Stimulated activated CD4-positive, alpha-beta T cell treated with anti-CD3 and anti-CD28 coated beads, Interleukin-2, amount 100 ng/mL, for 4 hours (primary cell): ENCODE measurements around the gene TBCE.

ENCODE experiments used
- DNase-seq: peaks from one replicate; pipeline ENCODE4 v3.0.0-alpha.2; 2020; ENCODE audit warnings: low read depth

Gene TBCE, protein sequence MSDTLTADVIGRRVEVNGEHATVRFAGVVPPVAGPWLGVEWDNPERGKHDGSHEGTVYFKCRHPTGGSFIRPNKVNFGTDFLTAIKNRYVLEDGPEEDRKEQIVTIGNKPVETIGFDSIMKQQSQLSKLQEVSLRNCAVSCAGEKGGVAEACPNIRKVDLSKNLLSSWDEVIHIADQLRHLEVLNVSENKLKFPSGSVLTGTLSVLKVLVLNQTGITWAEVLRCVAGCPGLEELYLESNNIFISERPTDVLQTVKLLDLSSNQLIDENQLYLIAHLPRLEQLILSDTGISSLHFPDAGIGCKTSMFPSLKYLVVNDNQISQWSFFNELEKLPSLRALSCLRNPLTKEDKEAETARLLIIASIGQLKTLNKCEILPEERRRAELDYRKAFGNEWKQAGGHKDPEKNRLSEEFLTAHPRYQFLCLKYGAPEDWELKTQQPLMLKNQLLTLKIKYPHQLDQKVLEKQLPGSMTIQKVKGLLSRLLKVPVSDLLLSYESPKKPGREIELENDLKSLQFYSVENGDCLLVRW

DNA sequence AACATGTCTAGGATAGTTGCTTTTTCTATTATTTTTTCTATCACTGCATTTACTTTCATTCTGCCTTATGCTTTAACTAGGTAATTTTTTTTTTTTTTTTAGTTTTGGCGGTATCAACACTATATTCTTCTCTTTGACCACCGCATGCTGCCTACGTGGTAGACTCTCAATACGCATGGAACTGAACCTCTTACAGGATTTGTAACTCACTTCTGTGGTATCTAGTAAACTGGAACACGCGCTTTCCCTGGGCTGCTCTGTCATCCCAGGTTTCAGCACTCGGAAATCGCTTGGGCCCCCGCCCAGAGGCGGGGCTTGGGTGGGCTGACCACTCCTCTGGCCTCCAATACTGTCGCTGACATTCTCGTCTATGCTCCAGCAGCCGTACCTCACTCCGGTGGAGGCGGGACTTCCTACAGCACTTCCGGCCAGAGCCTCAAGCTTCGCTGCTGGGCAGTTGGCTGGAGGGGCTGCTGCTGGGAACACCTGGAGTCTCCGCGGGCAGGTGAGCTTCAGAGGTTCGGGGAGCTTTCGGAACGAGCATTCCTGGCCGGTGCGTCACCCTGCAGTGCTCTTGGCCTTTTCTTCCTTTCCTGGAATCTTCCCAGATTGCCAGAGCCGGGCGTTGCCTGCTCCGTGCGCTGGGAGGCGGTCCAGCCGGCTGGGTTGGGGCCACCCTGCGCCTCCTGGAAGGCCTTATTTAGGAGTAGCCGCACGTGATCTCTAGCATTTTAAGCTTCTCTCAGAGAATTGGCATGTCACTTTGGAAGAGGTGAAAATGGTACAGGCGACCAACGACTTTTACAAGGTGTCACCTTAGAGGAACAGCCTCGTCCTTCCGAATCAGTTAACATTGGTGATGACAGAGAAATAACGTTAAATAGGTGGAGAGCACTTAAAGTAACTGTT lies at the start of gene TBCE:
TBCE (plus strand) TSS at position 428 of the 909 bp plus-strand sequence. CDS start 12,623 bp downstream, outside the sequence.
- peak; percentile 72 for DNase-seq

DNA sequence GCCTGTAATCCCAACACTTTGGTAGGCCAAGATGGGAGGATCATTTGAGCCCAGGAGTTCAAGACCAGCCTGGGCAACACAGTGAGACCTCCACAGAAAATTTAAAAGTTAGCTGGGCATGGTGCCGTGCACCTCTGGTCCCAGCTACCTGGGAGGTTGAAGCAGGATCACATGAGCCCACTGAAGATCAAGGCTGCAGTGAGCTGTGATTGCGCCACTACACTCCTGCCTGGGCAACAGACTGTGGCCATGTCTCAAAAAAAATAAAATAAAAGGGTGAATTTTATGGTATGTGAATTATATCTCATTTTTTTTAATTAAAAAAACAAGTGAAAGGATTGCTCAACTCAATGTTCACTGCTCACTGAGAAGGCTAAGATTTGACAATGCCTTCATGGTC lies 48.0 kb upstream of the TBCE start:
- DNase-seq: no peak

DNA sequence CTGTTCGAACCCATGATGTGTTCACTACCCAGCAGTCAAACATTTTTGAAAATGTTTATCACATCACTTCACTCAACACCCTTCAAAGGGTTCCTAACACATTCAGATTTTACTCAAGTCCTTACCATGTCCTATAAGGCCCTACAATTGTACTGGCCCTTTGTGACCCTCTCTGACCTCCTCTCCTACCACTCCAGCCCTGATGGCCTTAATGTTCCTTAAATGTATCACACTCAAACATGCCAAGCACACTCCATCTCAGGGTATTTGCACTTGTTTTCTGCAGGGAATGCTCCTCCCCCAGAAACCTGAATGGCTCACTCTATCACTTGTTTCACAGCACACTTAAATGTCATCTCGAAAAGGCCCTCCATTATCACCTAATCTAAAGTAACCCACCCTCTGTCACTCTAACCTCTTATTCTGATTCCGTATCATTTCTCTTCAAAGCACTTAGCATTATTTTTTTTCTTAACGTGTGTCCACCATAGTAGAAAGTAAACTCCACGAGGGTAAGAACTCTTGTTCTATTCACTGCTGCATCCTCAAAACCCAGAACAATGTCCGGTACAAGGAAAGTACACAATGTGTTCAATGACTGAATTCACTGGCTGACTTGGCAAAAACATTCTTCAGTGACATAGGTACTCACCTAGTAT lies 46.6 kb upstream of the TBCE start:
- no peak for DNase-seq

DNA sequence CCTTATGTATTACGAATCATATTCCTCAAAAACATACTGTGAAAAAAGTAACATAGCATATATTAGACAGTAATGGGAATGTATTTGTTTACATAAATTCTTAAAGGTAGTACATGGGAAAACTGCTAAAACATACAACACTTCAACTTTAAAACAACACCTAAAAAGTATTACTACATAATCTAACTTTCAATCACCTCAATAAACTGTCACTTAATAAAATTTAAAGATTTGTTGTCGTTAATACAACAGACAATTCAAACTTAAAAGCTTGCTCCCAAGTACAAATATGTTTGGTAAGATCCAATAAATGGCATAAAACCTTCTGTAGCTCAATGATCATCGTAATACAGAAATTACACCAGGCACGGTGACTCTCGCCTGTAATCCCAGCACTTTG lies 42.9 kb upstream of the TBCE start:
- DNase-seq: no peak

DNA sequence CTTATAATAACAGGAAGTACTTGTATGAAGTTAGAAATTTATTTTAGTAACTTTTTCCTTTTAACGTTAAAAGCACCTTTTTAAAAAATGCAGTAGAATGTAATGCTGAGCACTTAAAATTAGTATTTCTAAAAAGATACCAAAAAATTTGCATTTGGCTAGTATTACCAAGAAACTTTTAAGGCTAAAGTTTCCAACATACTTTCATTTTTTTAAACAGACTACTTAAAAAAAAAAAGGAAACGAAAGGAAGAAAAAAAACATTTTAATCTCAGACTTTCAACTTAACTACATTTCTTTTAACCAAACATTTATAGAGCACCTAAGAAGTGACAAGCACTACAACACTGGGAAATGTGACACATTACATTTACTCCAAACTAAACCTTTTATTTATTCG lies 42.1 kb upstream of the TBCE start:
- no peak for DNase-seq

DNA sequence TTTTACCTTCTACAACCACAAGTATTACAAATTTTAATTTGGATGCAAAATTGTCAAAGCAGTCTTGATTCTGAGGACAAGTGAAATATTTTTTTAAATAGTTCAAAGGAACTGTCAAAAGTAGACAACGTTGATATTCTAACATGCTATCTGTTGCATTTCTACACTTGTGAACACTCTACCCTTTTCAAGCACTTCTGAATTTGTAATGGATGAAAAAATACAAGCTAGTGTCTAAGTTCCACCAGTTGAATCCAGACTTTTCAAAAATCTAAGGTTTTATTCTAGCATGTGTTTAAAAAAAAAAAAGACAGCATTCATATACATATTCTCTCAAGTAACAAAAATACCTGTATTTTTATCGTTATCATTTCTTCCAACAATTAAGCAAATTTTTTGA lies 41.4 kb upstream of the TBCE start:
- DNase-seq: no peak

DNA sequence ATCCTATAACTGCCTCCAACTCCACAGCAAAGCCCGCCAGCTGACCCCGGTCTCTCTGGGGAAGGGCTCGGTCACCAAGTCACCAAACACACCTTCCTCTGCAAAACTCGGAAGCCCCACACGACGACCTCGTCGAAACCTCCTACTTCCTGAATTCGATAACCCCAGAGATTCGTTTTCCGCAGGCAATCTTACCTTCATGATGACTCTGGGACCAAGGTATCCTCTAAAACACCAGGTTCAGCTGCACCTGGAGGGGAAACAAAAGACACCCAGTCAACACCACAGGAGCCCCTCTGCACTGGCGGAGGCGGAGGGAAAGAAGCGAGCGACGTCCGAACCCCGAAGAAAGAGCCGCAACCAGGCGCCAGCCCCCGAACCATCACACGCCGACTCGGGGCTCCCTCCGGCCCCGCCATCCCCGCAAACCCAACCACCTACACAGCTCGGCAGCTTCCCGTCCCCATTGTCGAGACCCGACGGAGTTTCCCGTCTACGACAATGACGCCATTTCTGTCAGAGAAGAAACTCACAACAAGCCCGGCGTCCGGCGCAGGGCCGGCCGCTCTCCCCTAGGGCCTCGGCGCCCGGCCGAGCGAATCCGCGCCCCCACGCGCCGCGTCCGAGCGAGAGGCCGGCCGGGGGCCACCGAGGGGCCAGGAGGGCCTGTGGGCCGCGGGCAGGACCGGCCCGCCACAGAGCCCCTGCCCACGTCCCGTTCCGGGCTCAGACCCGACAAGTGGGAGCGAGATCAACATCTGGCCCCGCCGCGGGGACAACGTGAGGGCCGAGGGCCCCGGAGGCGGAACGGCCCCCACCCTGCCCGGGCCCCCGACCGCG lies 40.3 kb upstream of the TBCE start:
- peak; percentile 50 for DNase-seq

DNA sequence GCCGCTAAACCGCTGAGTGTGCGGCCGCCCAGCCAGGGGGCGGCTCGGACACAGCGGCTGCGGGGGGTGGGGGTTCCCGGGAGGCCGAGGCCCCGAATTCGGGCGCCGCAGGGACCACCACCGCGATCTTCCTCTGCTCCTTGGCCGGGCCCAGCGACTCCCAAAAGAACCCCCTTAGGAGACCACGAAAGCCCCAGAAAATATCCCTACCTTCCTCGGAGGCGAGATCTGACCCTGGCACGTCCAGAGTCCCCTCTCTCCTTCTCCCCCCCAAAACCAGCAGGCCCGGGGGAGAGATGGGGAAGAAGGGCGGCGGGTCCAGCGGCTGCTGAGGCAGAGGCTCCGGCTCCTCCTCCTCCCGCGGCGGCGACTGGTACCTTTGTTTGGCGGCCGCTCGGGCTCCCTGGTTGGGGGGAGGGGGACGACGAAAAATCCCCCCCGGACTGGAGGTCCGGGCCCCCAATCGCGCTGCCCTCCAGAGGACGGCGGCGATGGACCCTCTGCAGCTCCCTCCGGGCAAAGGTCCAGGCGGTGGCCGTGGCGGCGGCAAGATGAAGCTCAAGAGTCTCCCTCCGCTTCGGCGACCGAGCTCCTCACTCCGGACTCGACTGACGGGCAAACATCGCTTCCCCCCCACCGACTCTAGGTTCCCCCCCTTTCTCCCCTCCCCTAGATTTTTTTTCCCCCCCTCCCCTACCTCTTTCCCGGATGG lies 39.5 kb upstream of the TBCE start, which contains the start of gene ARID4B:
ARID4B (minus strand) TSS at position 621 of the 712 bp plus-strand sequence. CDS start 1,260 bp downstream, outside the sequence.
- peak; percentile 27 for DNase-seq

DNA sequence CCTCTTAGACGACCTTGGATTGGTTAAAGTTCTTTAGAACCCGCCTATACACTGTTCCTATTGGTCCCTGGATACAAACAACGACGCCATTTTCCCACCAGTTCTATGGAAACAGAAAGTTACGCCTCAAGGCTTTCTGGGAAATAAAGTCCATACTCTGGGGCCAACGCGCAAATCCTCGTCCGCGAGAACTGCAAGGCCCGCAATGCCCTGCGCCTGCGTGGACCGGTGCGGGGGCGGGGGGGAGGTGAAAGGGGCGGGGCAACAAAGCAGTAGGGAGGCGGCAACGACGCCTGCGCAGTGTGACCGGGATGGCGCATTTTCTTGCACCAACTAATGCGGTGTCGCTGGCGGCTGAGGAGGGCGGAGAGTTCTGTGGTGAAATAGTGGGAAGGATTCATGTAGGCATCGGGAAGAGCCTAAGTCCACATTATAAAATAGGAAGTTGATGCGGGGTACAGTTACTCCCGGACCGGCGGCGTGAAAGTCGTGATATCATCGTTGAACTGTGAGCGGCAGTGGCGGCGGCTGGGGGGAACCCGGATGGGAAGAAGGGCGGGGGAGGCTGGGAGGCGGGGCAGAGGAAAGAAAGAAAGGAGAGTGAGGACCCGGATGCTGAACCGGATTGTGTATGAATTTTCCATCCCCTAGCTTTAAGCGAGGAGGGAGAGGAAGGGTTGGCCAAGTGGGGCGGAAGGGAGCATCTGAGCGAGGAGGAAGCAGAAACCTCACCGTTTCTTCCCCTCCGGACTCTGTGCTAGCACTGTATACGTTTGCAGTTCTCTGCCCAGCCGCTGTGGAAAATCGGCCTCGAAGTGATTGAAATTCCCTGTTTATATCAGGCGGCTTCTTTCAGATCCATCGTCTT lies 38.7 kb upstream of the TBCE start, which contains the start of gene GGPS1:
GGPS1 (plus strand) TSS at position 300 of the 868 bp plus-strand sequence. CDS start 6,695 bp downstream, outside the sequence.
- peak; percentile 99 for DNase-seq

DNA sequence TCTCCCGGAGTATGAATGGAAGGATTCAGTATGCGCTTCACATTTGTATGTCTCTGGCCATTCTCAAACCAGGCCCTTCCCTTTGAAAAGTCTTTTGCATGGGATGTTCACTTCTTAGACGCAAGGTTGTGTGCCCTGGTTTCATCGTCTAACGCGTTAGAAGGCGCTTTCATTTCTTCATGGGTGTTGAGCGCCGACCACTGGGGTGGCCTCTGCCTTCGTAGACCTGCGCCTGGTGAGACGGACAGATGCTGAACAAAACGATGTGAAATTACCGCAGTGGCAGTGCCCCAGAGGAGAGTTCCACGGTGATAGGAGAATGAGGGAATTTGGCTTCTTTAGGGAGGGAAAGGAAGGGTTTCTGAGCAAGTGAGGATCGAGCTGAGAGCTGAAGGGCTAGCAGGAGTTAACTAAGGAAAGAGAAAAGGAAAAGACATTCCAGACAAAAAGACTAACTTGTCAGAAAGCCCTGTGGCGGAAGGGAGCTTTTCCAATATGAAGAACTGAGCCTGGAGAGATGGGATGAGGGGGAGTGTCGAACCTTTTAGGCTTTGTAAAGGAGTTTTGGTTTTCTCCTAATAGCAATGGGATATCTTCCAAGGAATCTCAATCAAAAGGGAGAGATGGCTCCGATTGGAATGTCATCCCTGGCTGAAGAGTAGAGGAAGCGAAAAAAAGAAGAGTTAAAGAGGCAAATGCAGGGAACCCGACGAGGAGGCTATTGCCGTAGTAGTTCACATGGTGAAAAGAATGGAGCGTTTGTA lies 37.9 kb upstream of the TBCE start:
- peak; percentile 26 for DNase-seq

DNA sequence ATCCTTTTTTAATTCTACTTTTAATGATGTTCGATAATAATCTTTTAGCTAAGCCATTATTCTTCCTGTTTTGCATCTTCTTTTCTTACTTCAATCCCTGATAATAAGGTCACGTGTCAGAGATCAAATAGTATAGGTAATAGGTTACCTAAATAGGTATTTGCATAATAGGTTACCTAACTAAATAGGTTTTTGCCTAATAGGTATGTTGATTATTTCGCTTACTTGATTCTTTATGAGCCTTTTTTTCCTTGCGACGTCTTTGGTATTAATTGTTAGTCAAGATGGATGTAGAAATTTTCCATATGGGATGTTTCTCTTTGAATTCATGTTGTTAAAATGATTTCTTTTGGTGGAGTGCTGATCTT lies 36.3 kb upstream of the TBCE start:
- DNase-seq: no peak

DNA sequence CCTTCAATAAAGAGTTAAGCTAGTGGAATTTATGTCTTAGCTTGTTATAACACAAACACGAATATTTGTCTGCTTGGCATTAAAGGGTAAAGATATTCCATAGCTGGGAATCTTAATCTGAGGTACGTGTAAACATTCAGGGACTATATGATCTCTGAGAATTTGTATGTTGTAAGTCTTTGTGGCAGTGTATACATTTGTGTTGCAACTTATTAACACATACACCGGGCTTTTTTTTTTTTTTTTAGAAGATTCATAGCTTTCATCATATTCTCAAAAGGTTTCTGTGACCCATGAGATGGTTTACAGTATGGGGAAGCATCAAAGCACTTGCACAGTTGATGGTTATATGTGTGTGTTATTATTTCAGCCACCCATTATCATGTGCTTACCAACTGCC lies 35.8 kb upstream of the TBCE start:
- no peak for DNase-seq

DNA sequence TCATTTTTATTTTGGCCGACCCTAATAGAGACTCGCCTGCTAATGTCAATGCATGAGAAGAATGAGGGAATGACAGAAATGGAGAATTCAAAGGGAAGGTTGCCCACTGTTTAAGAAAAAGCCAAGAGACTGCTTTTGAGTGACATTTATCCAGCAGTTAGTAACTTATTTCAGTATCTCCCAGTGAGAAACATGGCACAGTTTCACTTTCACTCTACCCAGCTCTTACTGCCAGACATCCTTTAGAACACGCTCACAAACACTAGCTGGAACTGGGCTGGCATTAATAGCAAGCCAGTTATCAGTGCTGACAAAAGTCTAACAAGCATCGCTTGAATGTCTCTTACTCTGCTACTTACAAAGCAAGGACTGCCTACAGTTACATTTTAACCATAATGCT lies 30.3 kb upstream of the TBCE start:
- DNase-seq: no peak

DNA sequence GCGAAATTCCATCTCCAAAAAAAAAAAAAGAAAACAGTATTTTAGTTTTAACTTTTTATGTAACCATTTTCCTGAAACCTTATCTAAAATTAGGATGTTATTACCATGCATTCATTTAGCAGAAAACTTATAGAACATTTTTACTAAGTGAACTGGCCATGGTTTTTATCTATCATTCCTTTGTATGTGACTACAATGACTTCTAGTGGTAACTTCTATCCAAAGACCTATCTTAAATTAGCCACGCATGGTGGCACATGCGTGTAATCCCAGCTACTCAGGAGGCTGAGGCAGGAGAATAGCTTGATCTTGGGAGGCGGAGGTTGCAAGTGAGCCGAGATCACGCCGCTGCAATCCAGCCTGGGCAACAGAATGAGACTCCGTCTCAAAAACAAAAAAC lies 27.5 kb upstream of the TBCE start:
- no peak for DNase-seq

DNA sequence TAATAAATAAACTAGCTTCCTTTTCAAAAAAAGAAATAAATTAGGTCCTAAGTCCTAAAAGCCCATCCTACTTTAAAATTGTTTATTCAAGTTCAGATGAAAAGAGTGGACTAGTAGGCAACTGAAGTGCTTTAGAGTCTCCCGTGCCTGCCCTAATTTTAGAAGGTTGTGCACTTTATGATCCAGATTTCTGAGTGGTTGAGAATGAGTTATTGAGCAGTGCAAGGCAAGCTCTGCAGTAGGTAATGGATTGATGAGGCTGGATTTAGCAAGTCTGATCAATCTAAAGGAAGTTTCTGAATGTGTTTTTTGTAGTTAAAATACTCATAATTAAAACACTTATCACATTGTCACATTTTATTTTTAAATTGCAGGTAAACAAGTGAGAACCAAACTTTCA lies 25.9 kb upstream of the TBCE start:
- no peak for DNase-seq

DNA sequence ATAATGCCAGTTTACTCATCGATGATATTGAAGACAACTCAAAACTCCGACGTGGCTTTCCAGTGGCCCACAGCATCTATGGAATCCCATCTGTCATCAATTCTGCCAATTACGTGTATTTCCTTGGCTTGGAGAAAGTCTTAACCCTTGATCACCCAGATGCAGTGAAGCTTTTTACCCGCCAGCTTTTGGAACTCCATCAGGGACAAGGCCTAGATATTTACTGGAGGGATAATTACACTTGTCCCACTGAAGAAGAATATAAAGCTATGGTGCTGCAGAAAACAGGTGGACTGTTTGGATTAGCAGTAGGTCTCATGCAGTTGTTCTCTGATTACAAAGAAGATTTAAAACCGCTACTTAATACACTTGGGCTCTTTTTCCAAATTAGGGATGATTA lies 25.2 kb upstream of the TBCE start:
- no peak for DNase-seq

DNA sequence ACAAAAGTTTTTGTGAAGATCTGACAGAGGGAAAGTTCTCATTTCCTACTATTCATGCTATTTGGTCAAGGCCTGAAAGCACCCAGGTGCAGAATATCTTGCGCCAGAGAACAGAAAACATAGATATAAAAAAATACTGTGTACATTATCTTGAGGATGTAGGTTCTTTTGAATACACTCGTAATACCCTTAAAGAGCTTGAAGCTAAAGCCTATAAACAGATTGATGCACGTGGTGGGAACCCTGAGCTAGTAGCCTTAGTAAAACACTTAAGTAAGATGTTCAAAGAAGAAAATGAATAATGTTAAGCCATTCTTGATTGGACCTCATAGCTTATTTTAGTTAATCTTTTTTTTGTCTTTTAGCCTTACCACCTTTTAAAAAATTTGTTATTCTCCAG lies 24.8 kb upstream of the TBCE start:
- no peak for DNase-seq

DNA sequence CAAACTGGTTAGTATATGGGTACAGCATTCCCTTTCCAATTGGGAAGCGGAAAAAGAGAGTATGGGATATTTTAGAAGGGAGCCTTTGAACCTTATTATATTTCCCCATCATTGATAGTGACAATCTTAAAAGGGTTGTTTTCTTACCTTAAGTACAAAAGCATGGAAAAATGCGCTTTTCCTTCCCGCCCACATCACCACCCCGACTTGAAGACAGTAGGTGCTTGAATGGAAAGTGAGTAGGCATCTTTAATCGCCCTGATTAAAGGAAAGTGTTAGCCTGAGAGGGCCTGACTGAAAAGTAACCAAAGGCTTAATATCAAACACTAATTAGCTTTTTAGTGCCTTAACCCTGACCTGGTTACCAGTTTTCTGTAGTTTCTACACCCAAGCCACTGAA lies 23.5 kb upstream of the TBCE start:
- DNase-seq: no peak

DNA sequence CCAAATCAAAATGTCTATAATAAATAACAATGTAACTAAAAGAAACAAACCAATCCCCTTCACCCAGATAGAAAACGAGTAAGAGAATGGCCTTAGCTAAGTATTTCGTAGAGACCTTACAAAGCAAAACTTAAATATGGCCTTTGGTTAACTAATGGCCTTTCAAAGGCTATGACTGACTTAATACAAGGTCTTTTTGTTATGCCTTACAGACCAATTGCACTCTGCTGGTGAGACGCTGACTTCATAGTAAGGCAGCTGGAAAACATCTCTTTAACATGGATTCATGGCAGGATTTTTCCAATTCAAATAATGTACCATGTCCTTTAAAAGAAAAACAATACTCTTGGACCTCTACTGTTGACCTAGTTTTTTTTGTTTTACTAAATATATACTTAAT lies 15.8 kb upstream of the TBCE start:
- DNase-seq: no peak
